Epithelial cell of prostate (primary cell): Measurements from ENCODE around the gene DEFB112.

Source experiments
- DNase-seq: peaks from one replicate; pipeline ENCODE4 v3.0.0-alpha.2; 2011; ENCODE audit warnings: low read depth, low spot score
- H3K27ac ChIP-seq: fragments of 450-650 bp; 2 replicates; pipeline ENCODE4 v1.5.1; 2017; ENCODE audit warnings: mild to moderate bottlenecking

The DEFB112 gene, protein sequence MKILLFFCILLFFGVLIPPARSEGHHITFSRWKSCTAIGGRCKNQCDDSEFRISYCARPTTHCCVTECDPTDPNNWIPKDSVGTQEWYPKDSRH

DNA sequence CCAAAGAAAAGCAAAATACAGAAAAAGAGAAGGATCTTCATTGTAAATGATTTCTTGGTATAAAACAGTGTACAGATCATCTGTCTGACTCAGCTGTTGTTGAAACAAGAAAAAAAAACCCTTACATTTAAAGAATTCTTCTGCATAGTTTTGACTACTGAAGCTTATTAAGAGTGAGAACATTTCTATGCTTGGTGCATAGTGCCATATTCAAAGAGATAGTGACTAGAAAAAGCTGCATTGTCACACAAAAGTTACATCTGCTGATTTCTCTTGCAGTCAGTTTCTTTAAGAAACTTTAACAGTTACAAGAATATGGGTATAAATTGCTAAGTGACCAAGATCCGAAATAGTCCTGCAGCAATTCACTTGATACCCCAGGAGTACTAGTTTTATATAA is at the start of gene DEFB112:
Gene DEFB112 (minus strand): TSS at position 101 of the 400 bp plus-strand sequence. CDS start 60 bp downstream, at position 41.
- DNase-seq, result no peak
- no peak within 1 kb of the TSS for H3K27ac ChIP-seq

DNA sequence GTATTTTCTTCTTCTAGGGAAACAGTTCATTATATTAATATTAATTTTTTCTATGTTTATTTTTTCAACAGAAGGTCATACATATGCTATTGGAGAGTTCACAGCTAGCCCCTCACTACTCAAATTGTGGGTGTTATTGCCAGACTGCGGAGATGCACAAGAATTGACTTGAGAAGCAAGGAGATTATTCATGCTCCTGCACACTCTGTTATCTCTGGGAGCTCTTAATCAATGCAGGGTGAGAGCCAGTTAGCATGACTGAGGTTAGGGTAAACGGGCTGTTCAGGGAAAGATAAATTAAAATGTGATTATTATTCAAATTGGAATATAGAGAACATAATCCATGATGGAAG is 48.9 kb upstream of the DEFB112 start:
- H3K27ac ChIP-seq, result no peak overlapping the region
- DNase-seq, result no peak

DNA sequence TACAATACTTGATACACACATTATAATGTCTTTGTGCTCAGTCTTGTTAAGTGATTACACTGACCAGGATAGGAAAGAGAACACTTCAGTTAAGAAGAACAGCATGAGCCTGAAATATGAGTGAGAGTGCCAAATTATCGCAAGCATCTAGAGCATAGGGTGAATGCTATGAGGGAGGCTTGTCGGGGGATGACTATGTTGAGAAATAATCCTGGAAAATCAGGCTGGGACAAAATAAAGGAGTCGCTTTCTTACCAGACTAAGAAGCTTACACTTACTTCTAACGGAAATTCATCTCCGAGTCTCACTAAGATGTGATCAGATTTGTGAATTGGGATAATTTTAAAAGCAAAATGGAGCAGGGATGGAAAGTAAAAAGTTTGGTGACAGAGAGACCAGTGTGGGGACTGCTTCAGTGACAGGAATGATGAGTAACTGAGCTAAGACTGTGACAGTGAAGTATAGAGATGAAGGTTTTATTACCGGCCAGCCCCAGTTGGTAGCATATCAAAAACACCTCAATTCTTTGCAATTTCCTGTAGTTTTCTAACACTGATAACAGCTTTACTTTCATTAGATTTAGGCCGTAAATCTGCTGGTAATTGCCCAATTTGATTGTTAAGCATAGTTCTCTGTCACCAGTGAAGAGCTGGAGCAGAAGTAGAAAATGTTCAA is 48.4 kb upstream of the DEFB112 start:
- H3K27ac ChIP-seq, result no peak overlapping the region
- DNase-seq, result no peak

DNA sequence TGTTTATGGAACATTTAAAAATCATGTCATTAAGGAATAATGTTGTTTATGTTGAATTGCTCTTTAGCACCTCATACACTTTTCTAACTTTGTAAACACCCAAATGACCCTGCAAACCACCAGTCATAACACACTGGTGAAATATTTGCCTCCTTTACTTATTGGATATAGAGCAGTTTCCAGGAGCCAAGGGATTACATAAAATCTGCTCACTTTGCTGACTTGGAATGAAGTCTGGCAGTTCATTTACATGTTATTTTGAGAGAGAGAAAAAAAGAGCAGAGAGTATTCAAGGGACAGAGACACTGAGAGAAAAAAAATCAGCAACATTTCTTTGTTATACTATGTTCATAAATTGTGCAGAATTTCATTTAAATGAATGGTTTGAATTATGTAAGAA is 46.6 kb upstream of the DEFB112 start:
- no peak overlapping the region for H3K27ac ChIP-seq
- no peak for DNase-seq

DNA sequence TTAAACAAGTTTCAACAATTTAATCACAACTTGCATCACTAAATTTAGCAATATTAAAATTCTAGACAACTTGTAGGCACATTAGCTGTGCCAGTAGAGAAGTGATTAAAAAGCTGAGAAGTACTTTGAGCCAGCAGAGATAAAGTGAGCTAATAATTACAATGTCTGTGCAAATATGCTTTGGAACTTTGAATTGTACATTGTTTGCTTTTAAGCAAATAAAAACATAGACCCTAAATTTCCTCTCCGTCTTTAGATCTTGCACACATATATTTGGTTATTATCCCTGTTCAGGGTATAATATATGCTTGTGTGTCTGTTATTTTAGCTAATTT is 44.2 kb upstream of the DEFB112 start:
- no peak overlapping the region for H3K27ac ChIP-seq

DNA sequence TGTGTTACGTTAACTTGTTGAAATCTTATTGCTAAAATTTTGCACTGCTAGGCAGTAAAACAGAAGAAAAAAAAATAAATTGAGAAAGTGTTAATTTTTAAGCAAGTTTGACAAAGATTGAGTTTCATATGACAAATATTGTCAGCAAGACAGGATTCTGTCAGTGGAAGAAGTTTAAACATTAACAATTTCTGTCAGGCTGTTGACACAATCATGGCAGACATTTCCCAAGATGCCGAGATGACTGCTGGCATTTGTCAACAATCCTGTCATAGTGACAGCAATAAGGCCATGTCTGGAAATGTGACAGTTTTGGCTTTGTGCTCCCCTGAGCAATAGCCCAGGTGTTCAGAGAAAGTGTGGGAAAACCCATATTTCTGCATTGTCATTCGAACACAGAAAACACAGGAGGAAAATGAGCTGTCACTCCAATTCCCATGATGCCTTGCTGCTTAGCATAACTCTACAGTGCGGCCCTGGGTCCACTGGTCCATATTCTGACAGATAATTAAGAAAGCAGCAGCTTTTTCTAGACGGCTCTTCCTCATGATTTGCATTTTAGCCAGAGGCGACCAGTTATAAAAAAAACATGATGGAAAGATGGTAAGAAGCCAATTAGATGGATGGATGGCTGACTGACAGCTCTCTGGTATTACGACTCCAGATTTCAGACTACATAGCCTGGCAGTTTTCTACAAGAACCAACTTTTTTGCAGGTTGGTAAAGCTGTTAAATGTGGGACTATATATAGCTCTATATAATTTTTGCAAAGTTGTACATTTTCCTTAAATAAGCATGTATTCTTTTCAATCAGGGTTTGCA is 43.6 kb upstream of the DEFB112 start:
- DNase-seq, result no peak
- H3K27ac ChIP-seq, result no peak overlapping the region

More for the DNA sequence above, 44.2 kb upstream of the DEFB112 start:
- no peak for DNase-seq

DNA sequence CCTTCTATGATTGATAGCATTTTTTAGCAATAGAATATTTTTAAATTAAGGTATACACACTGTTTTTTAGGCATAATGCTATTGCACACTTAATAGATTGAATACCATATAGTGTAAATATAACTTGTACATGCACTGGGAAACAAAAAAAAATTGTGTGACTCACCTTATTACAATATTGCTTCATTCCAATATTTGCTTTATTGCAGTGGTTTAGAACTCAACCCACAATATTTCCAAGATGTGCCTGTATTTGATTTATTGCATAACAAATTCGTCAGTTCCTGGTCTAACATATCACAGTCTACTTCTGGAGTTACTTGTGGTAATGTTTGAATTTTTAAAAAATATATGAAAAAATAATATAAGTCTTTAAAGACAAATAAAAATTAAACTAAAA is 41.9 kb upstream of the DEFB112 start:
- peak; percentile 8 for DNase-seq
- no peak overlapping the region for H3K27ac ChIP-seq

DNA sequence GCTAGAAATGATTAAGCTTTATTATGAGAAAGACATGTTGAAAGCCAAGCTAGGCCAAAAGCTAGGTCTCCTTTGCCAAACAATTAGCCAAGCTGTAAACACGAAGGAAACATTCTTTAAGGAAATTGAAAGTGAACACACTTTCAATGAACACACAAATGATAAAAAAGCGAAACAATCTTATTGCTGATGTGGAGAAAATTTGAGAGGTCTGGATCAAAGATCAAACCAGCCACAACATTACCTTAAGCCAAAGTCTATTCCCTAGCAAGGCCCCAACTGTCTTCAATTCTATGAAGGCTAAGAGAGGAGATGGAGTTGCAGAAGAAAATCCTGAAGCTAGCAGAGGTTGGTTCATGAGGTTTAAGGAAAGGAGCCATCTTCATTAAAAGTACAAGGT is 40.2 kb upstream of the DEFB112 start:
- no peak for DNase-seq
- H3K27ac ChIP-seq, result no peak overlapping the region

DNA sequence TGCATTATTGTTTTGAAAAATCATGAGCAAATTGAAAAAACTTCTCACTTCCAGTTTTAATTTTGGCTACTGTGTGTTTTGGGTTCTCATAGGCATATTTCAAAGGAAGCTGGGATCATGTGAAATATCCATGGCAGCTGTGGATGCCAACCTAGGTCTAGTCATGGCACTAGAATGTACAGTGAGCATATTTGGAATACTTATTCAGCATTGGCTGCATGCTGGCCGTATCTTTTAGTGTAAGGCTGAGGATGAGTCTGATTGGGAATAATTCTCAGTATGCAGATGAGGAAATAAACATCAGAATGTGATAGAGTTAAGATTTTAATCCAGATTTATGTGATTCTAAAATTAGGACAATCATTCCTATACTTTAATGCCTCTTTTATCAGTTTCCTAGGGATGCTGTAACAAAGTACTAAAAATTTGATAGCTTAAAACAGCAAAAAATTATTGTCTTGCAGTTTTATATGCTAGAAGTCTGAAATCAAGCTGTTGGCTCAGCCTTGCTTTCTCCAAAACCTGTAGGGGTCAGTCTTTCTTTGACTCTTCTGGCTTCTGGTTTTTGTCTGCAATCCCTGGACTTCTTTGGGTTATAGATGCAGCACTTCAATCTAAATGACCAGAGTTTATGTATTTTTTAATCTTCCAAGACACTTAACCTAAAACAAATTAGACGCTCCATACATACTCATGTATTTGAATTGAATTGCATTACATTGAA is 37.7 kb upstream of the DEFB112 start:
- no peak for DNase-seq
- H3K27ac ChIP-seq, result no peak overlapping the region

DNA sequence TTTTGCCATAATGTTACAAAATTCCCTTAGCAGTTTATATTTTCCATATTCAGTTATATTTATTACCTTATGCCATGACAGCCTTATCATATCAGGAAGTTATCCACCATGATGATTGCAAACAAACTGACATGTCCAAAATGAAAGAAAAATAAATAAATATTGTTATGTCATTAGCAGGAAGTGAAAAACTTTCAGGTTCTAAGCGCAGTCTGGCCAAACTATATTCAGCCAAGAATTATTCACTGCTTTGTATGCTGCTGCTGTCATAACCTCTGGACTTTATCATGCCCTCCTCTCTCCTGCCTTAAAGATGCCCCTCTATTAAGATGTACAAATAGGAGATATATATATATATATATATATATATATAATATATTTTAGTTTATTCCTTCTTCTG is 27.7 kb upstream of the DEFB112 start:
- DNase-seq, result no peak
- H3K27ac ChIP-seq, result no peak overlapping the region

DNA sequence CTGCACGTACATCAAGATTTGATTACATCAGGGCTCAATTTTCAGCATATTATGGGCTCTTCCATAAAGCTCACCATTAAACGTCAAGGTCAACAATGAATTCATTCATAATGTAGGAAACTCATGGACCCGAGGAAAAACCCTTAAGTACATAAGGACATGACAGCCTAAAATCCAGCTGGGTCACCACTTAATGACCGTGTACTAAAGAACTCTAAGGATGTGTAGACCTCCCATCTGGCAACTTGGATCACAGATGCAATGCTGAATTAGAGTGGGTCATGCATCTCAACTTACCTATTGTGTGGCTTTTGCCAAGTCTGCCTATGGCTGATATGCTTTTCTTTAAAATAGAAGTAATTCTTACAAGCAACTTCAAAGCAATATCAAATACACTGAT is 26.7 kb upstream of the DEFB112 start:
- no peak for DNase-seq
- no peak overlapping the region for H3K27ac ChIP-seq

DNA sequence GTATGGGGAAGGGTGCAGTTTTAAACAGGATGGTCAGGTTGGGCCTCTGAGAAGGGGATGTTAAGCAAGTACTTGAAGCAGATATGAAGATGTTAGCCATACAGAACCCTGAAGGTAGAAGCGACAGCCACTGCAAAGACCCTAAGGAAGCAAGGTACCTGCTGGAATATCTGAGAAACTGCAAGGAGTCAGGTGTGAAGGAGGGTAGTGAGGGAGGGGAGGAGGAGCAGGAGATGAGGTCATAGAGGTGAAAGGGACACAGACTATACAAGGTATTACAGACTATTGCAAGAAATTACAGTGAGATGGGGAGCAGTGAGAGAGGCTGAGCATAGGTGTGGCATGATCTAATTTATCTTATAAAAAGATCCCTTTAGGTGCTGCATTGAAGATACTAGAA is 22.2 kb upstream of the DEFB112 start:
- DNase-seq, result no peak
- no peak overlapping the region for H3K27ac ChIP-seq

DNA sequence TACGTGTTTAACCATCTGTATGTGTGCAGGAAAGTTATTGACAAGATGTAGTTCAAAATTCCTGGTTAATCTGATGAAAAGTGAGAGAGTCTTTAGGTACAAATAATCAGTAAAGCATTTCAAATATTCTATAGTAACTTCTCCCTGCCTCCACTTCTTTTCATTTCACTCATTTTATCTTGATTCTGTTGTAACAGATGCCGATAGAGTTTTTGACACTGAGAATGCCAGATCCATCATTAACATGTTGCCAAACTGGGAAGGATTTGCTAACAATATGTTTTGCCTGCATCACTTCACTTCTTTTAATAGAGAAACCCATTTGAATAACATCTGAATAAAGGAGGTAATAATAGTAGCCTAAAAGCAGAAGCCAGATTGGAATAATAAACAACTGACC is 20.4 kb upstream of the DEFB112 start:
- DNase-seq, result no peak
- H3K27ac ChIP-seq, result no peak overlapping the region

DNA sequence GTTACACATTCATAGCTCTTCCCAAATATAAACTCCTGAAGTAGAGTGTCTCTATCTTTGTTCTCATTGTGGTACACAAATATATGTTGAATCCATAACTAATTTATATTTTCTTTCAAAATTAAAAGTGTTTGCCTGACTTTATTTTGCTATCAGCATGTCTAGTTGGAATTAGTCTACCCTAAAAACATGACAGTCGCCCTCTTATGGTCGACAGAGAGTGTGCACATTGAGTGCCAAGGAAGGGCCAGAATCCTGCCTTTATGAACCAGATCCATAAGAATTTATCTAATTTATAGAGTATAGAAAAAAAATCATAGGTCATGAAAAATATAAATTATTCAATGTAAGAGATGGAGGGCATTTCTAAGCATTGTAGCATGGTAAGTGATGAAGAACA is 12.3 kb upstream of the DEFB112 start:
- DNase-seq, result no peak
- no peak overlapping the region for H3K27ac ChIP-seq

DNA sequence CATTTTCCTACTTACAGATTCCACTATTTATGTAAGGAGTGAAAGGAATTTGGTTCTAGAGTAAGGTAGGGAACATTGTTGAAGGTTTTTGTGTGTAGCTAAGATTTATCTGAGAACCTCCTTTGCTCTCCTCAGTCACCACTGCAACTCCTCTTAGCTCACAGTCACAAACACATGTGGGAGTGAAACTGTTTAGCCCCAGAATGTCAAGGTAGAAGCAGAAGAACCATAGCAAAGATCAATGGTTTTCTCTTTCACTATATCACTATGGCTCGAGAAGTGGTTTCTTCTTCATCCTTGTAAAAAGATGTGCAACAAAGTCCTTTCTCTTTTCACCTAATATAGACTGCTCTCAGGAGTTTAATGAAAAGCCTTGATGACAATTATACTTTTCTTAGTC is 6.5 kb upstream of the DEFB112 start:
- H3K27ac ChIP-seq, result no peak overlapping the region
- no peak for DNase-seq

DNA sequence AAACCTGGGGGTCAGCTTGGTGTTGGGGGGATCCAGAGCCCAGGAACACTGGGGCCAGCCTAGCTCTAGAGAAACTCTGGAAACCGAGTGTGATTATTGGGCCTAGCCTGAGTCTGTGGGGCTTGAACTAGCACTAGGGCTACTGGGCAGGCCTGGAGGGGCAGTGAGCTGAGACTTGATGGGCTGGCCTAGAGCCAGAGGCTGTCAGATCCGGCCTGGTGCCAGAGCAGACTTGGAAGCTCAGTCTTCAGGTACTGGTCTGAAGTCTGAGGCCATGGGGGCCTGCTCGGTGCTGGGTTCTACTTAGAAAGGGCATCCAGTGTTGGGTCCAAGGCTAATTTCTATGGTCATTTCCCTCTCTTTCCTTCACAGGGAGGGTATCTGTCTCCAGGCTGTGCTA is 2.7 kb downstream of the DEFB112 start:
- DNase-seq, result no peak
- no peak overlapping the region for H3K27ac ChIP-seq

DNA sequence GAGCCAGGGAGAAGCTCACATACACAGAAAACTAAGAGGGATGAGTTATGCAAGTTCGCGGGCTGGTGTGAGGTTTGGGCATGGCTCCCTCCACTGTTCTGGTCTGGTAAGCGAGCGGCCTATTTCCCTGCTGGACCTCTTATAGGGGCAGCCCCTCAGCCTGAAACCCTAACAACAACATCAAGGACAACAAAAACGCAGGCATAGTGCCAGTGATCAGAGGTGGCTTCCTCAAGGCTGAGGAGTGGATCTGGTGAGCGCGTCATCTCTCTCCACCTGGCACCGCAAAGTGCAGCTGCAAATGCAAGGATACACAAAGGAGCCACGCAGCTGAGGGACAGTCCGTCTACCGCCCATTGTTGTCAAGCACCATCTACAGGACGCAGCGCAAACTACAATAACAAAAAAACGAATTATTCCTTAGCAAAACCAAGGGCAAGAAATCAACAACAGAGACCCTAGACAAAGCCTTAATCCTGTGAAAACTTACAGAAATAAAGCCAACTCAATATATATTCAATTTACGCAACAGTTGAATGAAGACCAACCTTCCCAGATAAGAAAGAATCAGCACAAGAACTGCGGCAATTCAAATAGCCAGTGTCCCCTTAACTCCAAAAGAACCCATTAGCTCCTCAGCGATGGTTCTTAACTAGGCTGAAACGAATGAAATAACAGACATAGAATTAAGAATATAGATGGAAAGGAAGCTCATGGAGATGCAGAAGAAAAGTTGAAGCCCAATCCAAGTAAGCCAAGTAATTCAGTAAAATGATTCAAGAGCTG is 18.8 kb downstream of the DEFB112 start:
- H3K27ac ChIP-seq, result no peak overlapping the region
- DNase-seq, result no peak

DNA sequence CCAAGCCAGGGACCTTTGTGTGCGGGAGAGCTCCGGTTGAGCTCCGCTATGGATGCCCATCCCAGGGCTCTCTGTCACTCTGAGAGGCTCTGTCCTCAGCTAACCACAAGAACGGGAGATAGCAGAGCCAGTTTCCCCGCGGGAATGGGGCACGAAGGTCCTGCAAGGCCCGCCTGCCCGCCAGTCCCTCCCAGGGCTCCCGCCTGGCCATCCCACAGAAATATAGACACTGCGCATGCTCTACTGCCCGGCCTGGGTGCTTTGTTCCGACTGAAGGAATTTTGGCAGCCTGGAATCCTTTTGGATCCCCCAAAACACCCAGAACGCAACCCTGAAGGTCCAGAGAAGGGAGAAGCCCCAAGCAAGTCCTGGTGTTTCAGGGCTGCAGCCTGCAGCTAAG is 19.4 kb downstream of the DEFB112 start:
- no peak overlapping the region for H3K27ac ChIP-seq
- DNase-seq, result no peak

DNA sequence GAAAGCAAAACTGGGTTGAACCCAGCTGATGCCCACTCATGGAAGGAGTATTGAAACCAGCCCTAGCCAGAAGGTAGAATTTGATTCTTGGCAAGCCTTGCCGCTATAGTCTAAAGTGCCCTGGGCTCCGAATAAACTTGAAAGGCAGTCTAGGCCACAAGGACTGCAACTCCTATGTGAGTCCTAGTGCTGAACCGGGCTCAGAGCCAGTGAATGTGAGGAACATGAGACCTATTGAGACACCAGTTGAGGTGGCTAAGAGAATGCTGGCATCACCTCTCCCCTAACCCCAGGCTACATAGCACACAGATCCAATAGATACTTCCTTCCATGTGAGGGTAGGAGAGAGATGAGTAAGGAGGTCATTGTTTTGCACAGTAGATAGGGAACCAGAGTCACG is 24.5 kb downstream of the DEFB112 start:
- DNase-seq, result no peak
- H3K27ac ChIP-seq, result no peak overlapping the region

DNA sequence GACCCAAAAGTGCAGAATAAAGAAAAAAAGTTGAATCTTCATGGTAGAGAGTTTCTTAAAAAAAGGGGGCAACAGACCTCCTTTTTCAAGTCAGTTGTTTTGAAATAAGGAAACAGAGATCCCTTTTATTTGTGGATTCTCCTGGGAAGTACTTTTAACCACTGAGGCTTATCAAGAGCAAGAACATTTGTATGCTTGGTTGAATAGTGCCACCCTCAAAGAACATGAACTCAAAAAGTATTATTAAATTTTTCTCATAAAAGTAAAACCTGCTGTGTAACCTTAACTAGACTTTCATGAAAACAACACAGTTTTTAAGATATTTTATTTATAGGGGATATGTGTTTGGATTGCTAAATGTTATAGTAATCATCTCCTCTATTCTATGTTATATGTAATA is 27.8 kb downstream of the DEFB112 start, which contains the start of gene DEFB110:
Gene DEFB110 (minus strand): TSS at position 101 of the 400 bp plus-strand sequence. CDS start 59 bp downstream, at position 42.
- no peak for DNase-seq
- H3K27ac ChIP-seq, result no peak within 1 kb of the TSS
